Muscle layer of colon (tissue), 2 donors: Measurements from ENCODE around the gene RFC1.
"Not testable (repeated sequence)": the region's sequence is repeated elsewhere in the genome, so short reads cannot be mapped to it uniquely, and the experiment has no call there.

ENCODE experiments used
- H3K27ac ChIP-seq: one replicate; pipeline ENCODE4 v1.7.0; 2013; ENCODE audit warnings: low read depth, mild to moderate bottlenecking, low read length, moderate library complexity
- H3K27me3 ChIP-seq, 2 donors: one replicate each; pipeline ENCODE4 v1.7.0; 2013; ENCODE audit warnings: low read length in 2 of 2, mild to moderate bottlenecking in 2 of 2; ENCODE audit not compliant: insufficient read depth in 2 of 2, control insufficient read depth in 1 of 2
- H3K36me3 ChIP-seq: one replicate; pipeline ENCODE4 v1.7.0; 2013; ENCODE audit warnings: mild to moderate bottlenecking, low read length; ENCODE audit not compliant: insufficient read depth
- H3K4me1 ChIP-seq: one replicate; pipeline ENCODE4 v1.7.0; 2013; ENCODE audit warnings: mild to moderate bottlenecking, low read length; ENCODE audit not compliant: insufficient read depth
- H3K4me3 ChIP-seq, 2 donors: one replicate each; pipeline ENCODE4 v1.7.0; 2013; ENCODE audit warnings: low read length in 2 of 2, low read depth in 1 of 2, mild to moderate bottlenecking in 1 of 2, moderate library complexity in 1 of 2
- H3K9ac ChIP-seq: one replicate; pipeline ENCODE4 v1.7.0; 2013; ENCODE audit warnings: low read length
- H3K9me3 ChIP-seq: one replicate; pipeline ENCODE4 v1.7.0; 2013; ENCODE audit warnings: mild to moderate bottlenecking, low read length
- donor health status: abdominal sarcoma.
- donor health status: Adenocarcinoma of cecum.

Gene RFC1

DNA sequence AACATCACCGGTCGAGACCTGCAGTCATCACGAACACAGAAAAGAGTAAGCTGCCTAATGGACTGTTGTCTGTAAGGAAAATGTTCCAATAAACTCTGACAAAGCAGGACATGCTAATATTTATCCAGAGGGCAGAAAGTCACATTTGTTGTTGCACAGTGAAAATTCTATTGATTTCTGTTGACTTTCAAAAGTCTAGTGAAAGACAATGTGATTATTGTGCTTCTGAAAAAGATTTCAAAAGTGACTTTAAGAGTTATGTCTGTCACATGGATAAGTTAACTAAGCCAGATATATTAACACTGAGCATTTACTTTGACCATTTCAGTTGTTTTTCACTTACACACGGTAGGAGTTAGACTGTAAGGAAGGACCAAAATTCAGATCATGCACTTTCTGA is 9.3 kb upstream of the RFC1 start:
- Histone ChIP-seq H3K27me3 (no peaks in the 10 kb centered on the region), H3K9ac (no peak overlapping the region), H3K4me1 (no peaks in the 10 kb centered on the region), H3K36me3 (no peaks in the 10 kb centered on the region), H3K9me3 (no peaks in the 10 kb centered on the region), H3K4me3 (no peak overlapping the region), H3K27ac (no peak overlapping the region)

GRCh38 chr4:39371209-39371608 is 5.0 kb upstream of the RFC1 start:
- H3K27me3 ChIP-seq, H3K4me1 ChIP-seq, H3K36me3 ChIP-seq: not testable (repeated sequence)

GRCh38 chr4:39369301-39369700 is 3.1 kb upstream of the RFC1 start:
- Histone ChIP-seq H3K36me3 (no peaks in the 10 kb centered on the region), H3K9ac (no peak overlapping the region), H3K4me1 (peaks cover 8% of the 10 kb centered on the region), H3K27me3 (no peaks in the 10 kb centered on the region), H3K9me3 (no peaks in the 10 kb centered on the region), H3K4me3 (no peak overlapping the region), H3K27ac (no peak overlapping the region)

More at GRCh38 chr4:39371209-39371608, 5.0 kb upstream of the RFC1 start:
- not testable (repeated sequence) for H3K9me3 ChIP-seq, H3K27ac ChIP-seq, H3K9ac ChIP-seq, H3K4me3 ChIP-seq

- H3K4me1 ChIP-seq, result peaks cover 8% of the 10 kb centered on the region
- H3K27me3 ChIP-seq, result no peaks in the 10 kb centered on the region
- no peaks in the 10 kb centered on the region for H3K36me3 ChIP-seq
- no peak overlapping the region for H3K9ac ChIP-seq
- no peak overlapping the region for H3K4me3 ChIP-seq
- H3K27ac ChIP-seq, result no peak overlapping the region
- H3K9me3 ChIP-seq, result no peaks in the 10 kb centered on the region
Measured at GRCh38 chr4:39367166-39367565, 1.0 kb upstream of the RFC1 start.

DNA sequence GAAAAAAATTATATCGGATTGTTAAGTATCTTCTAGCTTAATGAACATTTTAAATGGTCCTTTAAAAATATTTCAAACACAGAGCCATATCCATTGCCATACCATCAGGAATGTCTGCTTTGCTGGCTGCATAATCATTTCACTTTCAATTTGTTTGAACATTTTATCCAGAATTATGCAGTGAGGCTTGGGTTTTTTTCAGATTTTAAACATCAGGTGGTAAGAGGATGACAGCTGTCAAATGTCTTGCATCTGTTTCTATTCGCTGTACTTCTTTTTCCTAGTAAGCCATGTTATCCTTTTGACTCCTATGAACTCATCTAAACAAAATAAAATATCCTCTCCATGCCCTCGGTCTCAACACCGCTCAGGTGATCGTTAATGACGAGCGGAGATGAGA is 802 bp downstream of the RFC1 start:
- Histone ChIP-seq H3K9ac (peak overlapping the region; percentile 46), H3K27me3 (no peaks in the 10 kb centered on the region), H3K4me1 (peaks cover 8% of the 10 kb centered on the region), H3K4me3 (peak overlapping the region; percentile 79 to 96), H3K9me3 (no peaks in the 10 kb centered on the region), H3K36me3 (no peaks in the 10 kb centered on the region), H3K27ac (no peak overlapping the region)

GRCh38 chr4:39363773-39364393 is 2.3 kb downstream of the RFC1 start:
- H3K4me1 ChIP-seq, result peaks cover 8% of the 10 kb centered on the region
- no peak overlapping the region for H3K4me3 ChIP-seq
- H3K36me3 ChIP-seq, result no peaks in the 10 kb centered on the region
- no peak overlapping the region for H3K9ac ChIP-seq
- no peaks in the 10 kb centered on the region for H3K9me3 ChIP-seq
- H3K27ac ChIP-seq, result no peak overlapping the region
- H3K27me3 ChIP-seq, result no peaks in the 10 kb centered on the region

DNA sequence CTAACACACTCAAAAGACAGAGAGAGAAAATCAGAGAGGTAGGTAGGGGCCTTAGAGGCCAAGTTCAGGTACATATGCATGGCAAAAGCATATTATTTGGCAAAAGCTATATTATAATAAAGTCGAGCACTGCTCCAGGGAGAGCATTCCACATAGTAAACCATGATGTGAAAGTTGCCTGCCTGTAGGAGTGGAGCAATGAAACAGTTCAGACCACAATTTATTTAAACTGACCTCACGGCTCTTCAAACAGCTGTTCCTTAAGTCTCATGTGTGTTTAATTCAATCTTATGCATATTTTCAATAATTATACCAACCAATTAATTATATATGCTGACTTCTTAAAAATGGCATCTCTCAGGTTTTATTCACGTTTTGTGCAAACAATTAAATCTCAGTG is 3.3 kb downstream of the RFC1 start:
- H3K27me3 ChIP-seq, result no peaks in the 10 kb centered on the region
- no peaks in the 10 kb centered on the region for H3K9me3 ChIP-seq
- H3K27ac ChIP-seq, result no peak overlapping the region
- H3K36me3 ChIP-seq, result no peaks in the 10 kb centered on the region
- no peak overlapping the region for H3K9ac ChIP-seq
- no peak overlapping the region for H3K4me3 ChIP-seq
- H3K4me1 ChIP-seq, result peaks cover 8% of the 10 kb centered on the region

DNA sequence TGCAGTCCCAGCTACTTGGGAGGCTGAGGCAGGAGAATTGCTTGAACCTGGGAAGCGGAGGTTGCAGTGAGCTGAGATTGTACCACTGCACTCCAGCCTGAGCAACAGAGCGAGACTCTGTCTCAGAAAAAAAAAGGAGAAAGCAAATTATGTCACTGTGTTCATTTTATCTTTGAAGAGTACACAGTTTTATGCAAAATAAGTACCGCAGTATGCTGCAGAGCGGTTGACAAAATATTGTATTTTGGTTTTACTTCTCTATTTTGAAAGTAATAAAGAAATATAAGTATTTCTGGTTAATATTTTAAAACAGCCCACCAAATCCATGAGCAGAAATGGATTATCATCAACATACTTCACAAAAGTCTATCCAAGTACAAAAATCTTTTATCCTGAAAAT is 5.6 kb downstream of the RFC1 start:
- not testable (repeated sequence) for H3K9me3 ChIP-seq, H3K27ac ChIP-seq, H3K36me3 ChIP-seq, H3K9ac ChIP-seq, H3K27me3 ChIP-seq, H3K4me3 ChIP-seq
- peaks cover 15% of the 10 kb centered on the region for H3K4me1 ChIP-seq

- Histone ChIP-seq H3K27me3 (no peaks in the 10 kb centered on the region), H3K4me1 (peaks cover 27% of the 10 kb centered on the region), H3K27ac (no peak overlapping the region), H3K9ac (no peak overlapping the region), H3K36me3 (no peaks in the 10 kb centered on the region), H3K4me3 (no peak overlapping the region), H3K9me3 (no peaks in the 10 kb centered on the region)
Measured at GRCh38 chr4:39357002-39357401, 9.2 kb downstream of the RFC1 start.

GRCh38 chr4:39354254-39354552 is 12.0 kb downstream of the RFC1 start:
- H3K4me1 ChIP-seq, result peaks cover 28% of the 10 kb centered on the region
- H3K4me3 ChIP-seq, result peak overlapping the region; percentile 42 to 63
- H3K36me3 ChIP-seq, result peaks cover 15% of the 10 kb centered on the region
- H3K27me3 ChIP-seq, result no peaks in the 10 kb centered on the region
- no peaks in the 10 kb centered on the region for H3K9me3 ChIP-seq
- H3K27ac ChIP-seq, result peak overlapping the region; percentile 80
- peak overlapping the region; percentile 37 for H3K9ac ChIP-seq

DNA sequence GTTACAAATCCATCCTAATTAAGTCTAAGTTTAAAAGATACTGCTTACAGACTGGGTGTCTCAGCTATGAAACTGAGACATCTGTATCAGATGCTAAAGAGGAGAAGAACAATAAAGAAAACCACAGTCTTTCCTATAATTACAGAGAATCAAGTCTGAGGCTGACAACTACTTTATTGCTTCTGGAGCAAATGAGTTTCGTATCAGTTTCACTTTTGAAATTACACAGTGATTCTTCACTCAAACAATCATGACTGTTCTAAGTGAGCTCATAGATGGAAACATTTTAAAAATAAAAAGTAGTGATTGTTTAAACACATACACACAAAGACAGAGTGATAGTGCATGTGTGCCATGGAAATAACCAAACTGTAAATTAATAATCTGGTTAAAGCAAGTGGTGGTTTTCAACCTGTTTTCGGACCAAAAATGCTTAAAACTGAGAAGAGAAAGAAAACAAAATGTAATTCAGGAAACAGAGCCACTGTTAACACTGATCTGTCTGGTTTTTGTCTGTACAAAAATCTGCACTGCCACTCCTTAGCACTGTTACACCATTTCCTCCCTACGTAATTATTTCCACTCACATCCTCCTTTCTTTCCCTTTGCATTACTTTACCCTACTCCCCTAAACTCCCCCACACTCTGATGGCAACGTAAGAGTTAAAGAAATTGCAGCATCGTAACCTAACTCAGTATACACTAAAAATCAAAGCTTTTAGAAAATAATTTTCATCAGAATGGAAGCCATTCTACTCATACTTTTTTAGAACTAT is 12.5 kb downstream of the RFC1 start:
- H3K27ac ChIP-seq, result peak overlapping the region; percentile 80
- H3K4me1 ChIP-seq, result peaks cover 28% of the 10 kb centered on the region
- H3K27me3 ChIP-seq, result no peaks in the 10 kb centered on the region
- peak overlapping the region; percentile 37 for H3K9ac ChIP-seq
- H3K9me3 ChIP-seq, result no peaks in the 10 kb centered on the region
- peaks cover 18% of the 10 kb centered on the region for H3K36me3 ChIP-seq
- peak overlapping the region; percentile 42 to 63 for H3K4me3 ChIP-seq

DNA sequence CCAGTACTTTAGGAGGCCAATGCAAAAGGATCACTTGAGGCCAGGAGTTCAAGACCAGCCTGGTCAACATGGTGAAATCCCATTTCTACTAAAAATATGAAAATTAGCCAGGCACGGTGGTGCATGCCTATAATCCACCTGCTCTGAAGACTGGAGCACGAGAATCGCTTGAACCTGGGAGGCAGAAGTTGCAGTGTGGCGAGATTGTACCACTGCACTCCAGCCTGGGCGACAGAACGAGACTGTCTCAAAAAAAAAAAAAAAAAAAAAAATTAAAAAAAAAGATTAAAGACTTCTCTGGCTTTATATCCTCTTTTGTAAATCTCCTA is 13.0 kb downstream of the RFC1 start:
- not testable (repeated sequence) for H3K27me3 ChIP-seq, H3K9me3 ChIP-seq
- Histone ChIP-seq H3K4me1 (peaks cover 28% of the 10 kb centered on the region), H3K9ac (peak overlapping the region; percentile 37), H3K36me3 (peaks cover 18% of the 10 kb centered on the region), H3K4me3 (peak overlapping the region in 1 of 2 donors; percentile 63), H3K27ac (peak overlapping the region; percentile 80)
